Fibroblast of mammary gland (primary cell): ENCODE data around the gene PLEKHN1.

Source experiments
- DNase-seq: peaks from one replicate; pipeline ENCODE4 v3.0.0-alpha.2; 2010; ENCODE audit warnings: low read depth
- H3K4me3 ChIP-seq: 2 replicates; pipeline ENCODE4 v1.5.1; 2011; ENCODE audit warnings: low read depth, mild to moderate bottlenecking, low read length, moderate library complexity; ENCODE audit not compliant: control insufficient read depth
- TF ChIP-seq, protein P1 (sequence below): conservative IDR thresholded peaks from 2 replicates; pipeline ENCODE4 v1.5.1; 2011; ENCODE audit warnings: low read depth, low read length, inconsistent platforms; ENCODE audit not compliant: control insufficient read depth, insufficient read depth

PLEKHN1 gene

DNA sequence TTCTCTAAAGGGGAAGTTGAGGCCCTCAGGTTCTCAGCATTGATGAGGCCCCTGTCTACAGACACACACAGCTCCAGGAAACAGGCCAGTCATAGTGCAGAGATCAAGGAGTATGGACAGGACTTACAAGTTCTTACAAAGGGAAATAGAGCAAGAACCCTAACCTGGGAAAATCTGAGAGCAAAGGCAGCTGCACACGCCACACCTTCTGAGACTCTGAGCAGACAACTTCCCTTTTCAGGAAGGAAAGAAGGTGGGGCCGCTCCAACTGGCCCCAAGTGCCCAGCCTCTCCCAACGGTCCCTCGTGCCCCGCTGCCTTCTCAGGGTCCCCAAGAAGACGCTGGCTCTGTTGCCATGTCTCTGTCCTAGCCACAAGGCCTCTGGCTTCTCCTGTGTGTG, 10.8 kb upstream of the PLEKHN1 start:
- no peak for DNase-seq
- no peak overlapping the region for H3K4me3 ChIP-seq
- TF ChIP-seq, protein P1, sequence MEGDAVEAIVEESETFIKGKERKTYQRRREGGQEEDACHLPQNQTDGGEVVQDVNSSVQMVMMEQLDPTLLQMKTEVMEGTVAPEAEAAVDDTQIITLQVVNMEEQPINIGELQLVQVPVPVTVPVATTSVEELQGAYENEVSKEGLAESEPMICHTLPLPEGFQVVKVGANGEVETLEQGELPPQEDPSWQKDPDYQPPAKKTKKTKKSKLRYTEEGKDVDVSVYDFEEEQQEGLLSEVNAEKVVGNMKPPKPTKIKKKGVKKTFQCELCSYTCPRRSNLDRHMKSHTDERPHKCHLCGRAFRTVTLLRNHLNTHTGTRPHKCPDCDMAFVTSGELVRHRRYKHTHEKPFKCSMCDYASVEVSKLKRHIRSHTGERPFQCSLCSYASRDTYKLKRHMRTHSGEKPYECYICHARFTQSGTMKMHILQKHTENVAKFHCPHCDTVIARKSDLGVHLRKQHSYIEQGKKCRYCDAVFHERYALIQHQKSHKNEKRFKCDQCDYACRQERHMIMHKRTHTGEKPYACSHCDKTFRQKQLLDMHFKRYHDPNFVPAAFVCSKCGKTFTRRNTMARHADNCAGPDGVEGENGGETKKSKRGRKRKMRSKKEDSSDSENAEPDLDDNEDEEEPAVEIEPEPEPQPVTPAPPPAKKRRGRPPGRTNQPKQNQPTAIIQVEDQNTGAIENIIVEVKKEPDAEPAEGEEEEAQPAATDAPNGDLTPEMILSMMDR: no peak

DNA sequence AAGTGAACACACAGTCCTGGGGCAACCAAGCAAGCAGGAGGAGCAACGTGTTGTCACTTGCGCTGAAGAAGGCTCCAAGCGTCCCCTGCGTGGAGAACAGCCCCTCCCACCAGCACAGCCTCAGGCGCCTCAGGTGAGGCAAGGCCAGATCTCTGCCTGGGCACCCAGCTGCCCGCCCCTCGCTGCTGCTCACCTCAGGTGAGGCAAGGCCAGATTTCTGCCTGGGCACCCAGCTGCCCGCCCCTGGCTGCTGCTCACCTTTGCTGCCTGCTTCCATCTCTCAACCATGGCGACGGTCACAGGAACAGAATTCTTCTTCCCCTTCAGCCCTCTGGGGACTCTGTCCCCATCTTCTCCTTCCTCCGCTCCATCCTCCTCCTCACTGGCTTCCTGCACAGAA, 9.6 kb upstream of the PLEKHN1 start:
- TF ChIP-seq, protein P1: no peak
- DNase-seq: no peak
- no peak overlapping the region for H3K4me3 ChIP-seq

DNA sequence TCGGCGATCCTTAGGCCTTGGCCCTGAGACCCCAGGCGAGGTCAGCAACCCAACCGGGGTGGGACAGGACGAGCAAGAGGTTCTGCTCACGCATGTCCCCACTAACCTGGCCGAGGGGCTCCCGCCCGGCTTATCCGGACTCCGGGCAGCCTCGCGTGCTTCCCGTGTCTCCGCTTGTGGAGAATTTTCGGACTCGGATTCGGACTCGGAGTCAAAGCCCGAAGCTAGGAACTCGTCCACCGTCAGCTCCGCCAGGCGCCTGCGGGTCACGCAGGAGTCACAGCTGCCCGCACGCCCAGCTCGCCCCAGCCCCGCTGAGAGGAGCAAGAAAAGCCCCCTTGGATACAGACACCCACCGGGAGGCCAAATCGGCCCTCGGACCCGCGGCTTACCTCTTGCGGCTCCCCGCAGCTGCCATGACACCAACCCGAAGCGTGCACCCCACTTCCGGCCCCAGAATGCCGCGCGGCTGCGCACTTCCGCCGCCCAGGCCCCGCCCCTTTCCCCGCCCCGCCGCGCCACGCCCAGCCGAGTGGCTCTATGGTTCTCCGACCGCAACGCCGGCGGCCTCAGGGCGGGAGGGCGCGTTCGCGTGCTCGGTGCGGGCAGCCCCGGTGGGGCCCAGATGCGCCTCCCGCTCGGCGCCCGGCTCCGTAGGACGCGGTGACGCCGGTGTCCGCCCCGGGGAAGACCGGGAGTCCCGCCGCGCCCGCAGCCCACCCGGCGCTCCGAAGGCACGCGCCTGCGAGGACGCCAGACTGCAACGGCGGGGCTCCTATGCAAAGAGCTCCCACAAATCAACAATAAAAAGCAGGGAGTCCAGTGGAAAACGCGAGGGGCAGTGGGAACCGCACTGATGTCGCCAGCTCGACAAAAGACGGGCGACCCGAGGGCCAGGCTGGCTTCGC, 7.2 kb upstream of the PLEKHN1 start, which contains the start of gene NOC2L:
NOC2L (minus strand) TSS at position 434 of the 908 bp plus-strand sequence; CDS start at position 418, 16 bp downstream.
- peak within 1 kb of the TSS; percentile 98 for H3K4me3 ChIP-seq
- TF ChIP-seq, protein P1: no peak
- peak; percentile 78 for DNase-seq

DNA sequence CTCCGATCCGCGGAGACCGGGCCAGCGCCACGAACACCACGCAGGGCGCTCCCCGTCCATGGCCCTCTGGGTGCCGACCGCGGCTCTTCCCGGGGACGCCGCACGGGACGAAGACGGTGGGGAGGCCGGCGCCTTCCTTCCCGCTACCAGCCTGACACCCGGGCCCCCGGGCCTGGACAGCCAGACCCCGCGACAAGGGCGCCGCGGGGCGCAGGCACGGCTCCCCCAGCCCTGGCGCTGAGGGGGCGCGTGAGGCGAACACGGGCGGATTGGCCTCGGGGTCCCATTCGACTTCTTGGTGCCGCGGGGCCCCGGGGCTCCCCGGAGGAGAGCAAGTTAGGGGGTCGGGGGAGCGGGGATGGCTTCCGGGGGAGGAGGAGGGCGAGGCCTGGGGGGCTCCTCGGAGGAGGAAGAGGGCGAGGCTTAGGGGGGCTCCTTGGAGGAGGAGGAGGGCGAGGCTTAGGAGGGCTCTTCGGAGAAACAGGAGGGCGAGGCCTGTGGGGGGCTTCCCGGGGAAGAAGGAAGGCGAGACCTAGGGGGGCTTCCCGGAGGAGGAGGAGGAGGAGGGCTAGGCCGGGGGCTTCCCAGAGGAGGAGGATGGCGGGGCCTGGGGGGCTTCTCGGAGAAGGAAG, 6.4 kb upstream of the PLEKHN1 start:
- peak overlapping the region; percentile 38 for H3K4me3 ChIP-seq
- DNase-seq: no peak
- TF ChIP-seq, protein P1: no peak

DNA sequence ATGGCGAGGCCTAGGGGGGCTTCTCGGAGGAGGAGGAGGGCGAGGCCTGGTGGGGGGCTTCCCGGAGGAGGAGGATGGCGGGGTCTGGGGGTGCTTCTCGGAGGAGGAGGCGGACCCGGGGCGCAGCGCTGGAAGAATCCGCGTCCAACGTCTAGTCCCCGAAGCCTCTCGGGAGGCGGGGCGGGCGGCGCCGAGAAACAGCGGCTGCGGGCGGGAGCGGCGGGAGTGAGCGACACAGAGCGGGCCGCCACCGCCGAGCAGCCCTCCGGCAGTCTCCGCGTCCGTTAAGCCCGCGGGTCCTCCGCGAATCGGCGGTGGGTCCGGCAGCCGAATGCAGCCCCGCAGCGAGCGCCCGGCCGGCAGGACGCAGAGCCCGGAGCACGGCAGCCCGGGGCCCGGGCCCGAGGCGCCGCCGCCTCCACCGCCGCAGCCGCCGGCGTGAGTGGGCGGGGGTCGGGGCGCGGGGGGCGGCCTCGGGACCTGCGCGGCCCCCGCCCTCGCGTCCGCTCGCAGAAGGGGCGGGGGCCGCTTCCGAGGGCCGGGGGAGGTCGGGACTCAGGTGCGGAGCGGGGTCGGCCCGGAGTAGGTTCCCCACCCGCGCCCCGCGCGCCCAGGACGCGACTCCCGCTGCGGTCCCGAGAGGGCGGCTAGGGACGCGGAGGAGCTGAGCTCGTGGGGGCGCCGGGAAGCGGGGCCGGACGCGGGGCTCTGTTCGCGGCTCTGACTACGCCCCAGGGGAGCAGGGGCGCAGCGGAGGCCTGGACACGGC, 5.7 kb upstream of the PLEKHN1 start, which contains the start of gene KLHL17:
KLHL17 (plus strand) TSS at position 222 of the 769 bp plus-strand sequence; CDS start at position 332, 110 bp downstream.
- H3K4me3 ChIP-seq: peak within 1 kb of the TSS; percentile 38
- DNase-seq: peak; percentile 52
- TF ChIP-seq, protein P1: no peak

DNA sequence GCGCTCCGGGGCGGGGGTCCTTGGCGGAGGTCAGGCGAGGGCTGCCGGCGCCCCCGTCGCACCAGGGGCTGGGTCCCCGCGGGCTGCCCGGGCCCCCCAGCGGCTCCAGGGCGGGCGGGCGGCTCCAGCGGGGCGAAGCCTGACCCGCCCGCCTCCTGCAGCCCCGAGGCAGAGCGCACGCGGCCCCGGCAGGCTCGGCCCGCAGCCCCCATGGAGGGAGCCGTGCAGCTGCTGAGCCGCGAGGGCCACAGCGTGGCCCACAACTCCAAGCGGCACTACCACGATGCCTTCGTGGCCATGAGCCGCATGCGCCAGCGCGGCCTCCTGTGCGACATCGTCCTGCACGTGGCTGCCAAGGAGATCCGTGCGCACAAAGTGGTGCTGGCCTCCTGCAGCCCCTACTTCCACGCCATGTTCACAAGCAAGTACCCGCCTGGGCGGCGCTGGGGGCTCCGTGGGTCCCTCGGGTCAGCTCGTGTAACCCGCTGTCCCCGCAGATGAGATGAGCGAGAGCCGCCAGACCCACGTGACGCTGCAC, 5.1 kb upstream of the PLEKHN1 start:
- peak overlapping the region; percentile 38 for H3K4me3 ChIP-seq
- no peak for DNase-seq
- TF ChIP-seq, protein P1: no peak
